OCI-LY3 (cell line): ENCODE measurements around the gene HECTD4.

Experiments
- EZH2phosphoT487 ChIP-seq: fragments of 200-600 bp; shearing (Covaris generic); IDR thresholded peaks from 2 replicates; pipeline ENCODE4 v1.6.1; 2018; ENCODE audit warnings: antibody characterized with exemption, mixed run types, low read depth
- TF ChIP-seq, protein P1 (sequence below): fragments of 200-600, 300-600 bp; sonication (generic); IDR thresholded peaks from 2 replicates; pipeline ENCODE4 v1.5.1; 2014; ENCODE audit warnings: antibody characterized with exemption, low read length, low read depth

DNA sequence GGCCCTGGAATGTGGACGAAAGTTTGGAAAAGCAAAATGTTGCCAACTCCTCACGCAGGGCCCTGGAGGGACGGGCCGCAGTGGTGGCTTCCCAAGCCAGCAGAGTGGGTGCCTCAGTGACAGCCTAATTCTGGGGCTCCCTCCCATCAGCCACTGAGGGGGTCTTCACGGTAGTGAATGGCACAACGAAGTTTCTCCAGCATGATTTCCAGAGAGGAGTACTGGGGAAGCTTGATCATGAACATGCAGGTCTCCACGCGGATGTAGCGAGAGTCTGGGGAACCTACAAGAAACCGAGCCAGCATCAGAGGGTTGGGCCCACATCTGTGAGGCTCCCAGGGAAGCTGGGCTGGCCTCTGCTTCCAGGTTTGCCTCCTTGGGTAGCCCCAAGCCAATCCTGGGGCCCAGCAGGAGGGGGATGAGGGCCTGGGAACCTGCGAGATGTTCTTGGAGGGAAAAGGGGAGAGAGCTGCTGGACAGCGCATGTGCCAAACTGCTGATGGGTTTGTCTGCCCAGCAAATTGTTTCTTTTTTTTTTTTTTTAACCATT lies 219.9 kb downstream of the HECTD4 start:
- TF ChIP-seq, protein P1, sequence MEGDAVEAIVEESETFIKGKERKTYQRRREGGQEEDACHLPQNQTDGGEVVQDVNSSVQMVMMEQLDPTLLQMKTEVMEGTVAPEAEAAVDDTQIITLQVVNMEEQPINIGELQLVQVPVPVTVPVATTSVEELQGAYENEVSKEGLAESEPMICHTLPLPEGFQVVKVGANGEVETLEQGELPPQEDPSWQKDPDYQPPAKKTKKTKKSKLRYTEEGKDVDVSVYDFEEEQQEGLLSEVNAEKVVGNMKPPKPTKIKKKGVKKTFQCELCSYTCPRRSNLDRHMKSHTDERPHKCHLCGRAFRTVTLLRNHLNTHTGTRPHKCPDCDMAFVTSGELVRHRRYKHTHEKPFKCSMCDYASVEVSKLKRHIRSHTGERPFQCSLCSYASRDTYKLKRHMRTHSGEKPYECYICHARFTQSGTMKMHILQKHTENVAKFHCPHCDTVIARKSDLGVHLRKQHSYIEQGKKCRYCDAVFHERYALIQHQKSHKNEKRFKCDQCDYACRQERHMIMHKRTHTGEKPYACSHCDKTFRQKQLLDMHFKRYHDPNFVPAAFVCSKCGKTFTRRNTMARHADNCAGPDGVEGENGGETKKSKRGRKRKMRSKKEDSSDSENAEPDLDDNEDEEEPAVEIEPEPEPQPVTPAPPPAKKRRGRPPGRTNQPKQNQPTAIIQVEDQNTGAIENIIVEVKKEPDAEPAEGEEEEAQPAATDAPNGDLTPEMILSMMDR, result no peak
- no peak for TF ChIP-seq EZH2phosphoT487
